Heart left ventricle (tissue), 13 donors: ENCODE measurements around the gene TRPT1.

Experiments
- POLR2A ChIP-seq, 2 donors: fragments of 450-650 bp; IDR thresholded peaks; one replicate each; pipeline ENCODE4 v1.6.1; 2017; ENCODE audit warnings: antibody characterized with exemption in 2 of 2, mild to moderate bottlenecking in 2 of 2, moderate library complexity in 2 of 2
- TF ChIP-seq, protein P1 (sequence below), 12 donors: fragments of 200-600 bp; sonication (generic) in 4 of 12; IDR thresholded peaks; one replicate each; pipeline versions ENCODE4 v1.5.0 to v1.8.0; 2018 to 2022; ENCODE audit warnings: antibody characterized with exemption in 12 of 12, mild to moderate bottlenecking in 5 of 12
- donor health status: ischemic (EF 13 %, LVEDD 7.1; RV severe dilation, severe dysfunction).
- donor health status: DM: no; HTN: yes; CAD: no.
- donor health status: DM: no; HTN: no; CAD: no.
- donor health status: ischemic (EF 25% LVEDD 6.9; RV normal size, moderate dysfunction).
- donor health status: ischemic (EF 25% LVEDD 5.7; RV mildly dilated, moderate dysfunction).
- donor health status: ischemic (EF 35%, LVEDD 5.7; RV mildly dilated, moderate dysfunction).
- donor health status: nonischemic (EF 11% LVEDD 7.7; RV severe dilation, severe dysfunction).
- donor health status: DM: yes; HTN: yes; CAD: no.
- donor health status: PGD.
- donor health status: ischemic (EF 29% LVEDD 5.4; RV normal size, mild dysfunction).
- donor health status: nonischemic (EF 23%, LVEDD 6.1; RV moderate dilation, normal function).

DNA sequence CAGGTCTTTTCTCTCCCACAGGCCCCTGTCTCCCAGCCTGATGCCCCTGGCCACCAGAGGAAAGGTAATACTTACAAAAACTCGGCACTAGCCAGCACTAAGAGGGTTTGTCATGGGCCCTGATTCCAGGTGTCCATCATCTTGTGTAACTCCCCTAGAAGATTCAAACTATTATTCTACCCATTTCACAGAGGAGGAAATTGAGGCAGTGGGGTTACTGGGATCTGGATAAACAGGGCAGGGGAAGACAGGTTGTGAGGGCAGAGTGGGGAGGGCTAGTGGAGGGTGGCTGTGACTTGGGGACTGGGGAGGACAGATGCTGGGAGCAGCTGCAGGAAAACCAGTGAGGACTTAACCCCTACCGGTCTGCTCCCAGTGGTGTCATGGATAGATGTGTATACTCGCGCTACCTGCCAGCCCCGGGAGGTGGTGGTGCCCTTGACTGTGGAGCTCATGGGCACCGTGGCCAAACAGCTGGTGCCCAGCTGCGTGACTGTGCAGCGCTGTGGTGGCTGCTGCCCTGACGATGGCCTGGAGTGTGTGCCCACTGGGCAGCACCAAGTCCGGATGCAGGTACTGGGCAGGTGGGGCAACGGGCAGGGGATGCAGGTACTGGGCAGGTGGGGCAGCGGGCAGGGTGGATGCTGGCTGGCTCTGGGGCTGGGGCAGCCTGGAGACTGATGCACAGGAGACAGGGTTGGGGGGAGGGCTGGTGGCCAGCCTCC lies 9.6 kb upstream of the TRPT1 start:
- TF ChIP-seq, protein P1, sequence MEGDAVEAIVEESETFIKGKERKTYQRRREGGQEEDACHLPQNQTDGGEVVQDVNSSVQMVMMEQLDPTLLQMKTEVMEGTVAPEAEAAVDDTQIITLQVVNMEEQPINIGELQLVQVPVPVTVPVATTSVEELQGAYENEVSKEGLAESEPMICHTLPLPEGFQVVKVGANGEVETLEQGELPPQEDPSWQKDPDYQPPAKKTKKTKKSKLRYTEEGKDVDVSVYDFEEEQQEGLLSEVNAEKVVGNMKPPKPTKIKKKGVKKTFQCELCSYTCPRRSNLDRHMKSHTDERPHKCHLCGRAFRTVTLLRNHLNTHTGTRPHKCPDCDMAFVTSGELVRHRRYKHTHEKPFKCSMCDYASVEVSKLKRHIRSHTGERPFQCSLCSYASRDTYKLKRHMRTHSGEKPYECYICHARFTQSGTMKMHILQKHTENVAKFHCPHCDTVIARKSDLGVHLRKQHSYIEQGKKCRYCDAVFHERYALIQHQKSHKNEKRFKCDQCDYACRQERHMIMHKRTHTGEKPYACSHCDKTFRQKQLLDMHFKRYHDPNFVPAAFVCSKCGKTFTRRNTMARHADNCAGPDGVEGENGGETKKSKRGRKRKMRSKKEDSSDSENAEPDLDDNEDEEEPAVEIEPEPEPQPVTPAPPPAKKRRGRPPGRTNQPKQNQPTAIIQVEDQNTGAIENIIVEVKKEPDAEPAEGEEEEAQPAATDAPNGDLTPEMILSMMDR (IDR thresholded peaks at IDR 0.05), result no peak
- no peak for TF ChIP-seq POLR2A (IDR thresholded peaks at IDR 0.05)
